PC-3 (cell line): ENCODE data around the gene AKR1C2. TPM values are rescaled to one million over a fixed set of nuclear protein-coding genes. Genes with fewer than 3 reads are reported as not detected.

Experiments
- ATAC-seq: fragments of 200-7000 bp; cut with Tn5 transposase; 2 replicates; pipeline ENCODE4 v1.9.1; 2020; ENCODE audit warnings: mild to moderate bottlenecking, moderate library complexity
- BruUV-seq: library from RNA; stranded (reverse); fragments of 400-500 nt; replicated peaks from 2 replicates; lab custom pipeline; 2021; lab: Mats Ljungman, UMichigan
- CTCF ChIA-PET: fragments of 300-600 bp; sonication (Branson Sonifier 250); formaldehyde crosslinking; loops from one replicate; lab custom pipeline; 2022; ENCODE audit warnings: antibody characterized with exemption; lab: Charles Lee
- POLR2A ChIA-PET: fragments of 300-600 bp; sonication (Branson Sonifier 250); formaldehyde crosslinking; loops from one replicate; lab custom pipeline; 2022; ENCODE audit warnings: antibody characterized with exemption; ENCODE audit not compliant: unreplicated experiment; lab: Charles Lee
- DNase-seq: peaks from one replicate; pipeline ENCODE4 v3.0.0-alpha.2; 2015
- H2AFZ ChIP-seq: fragments of 300-600 bp; sonication (generic); 2 replicates; pipeline ENCODE4 v1.6.0; 2016; ENCODE audit warnings: antibody characterized with exemption, low read length
- H3F3A ChIP-seq: fragments of 300-600 bp; sonication (generic); one replicate; pipeline ENCODE4 v1.6.0; 2017; ENCODE audit warnings: antibody characterized with exemption, low read length, control low read depth, mild to moderate bottlenecking; ENCODE audit not compliant: unreplicated experiment
- H3K27ac ChIP-seq: fragments of 300-600 bp; sonication (generic); 2 replicates; pipeline ENCODE4 v1.5.1; 2016; ENCODE audit warnings: mild to moderate bottlenecking, low read length
- H3K27me3 ChIP-seq: fragments of 300-600 bp; sonication (generic); 2 replicates; pipeline ENCODE4 v1.6.1; 2016; ENCODE audit warnings: low read length, mixed read lengths
- H3K36me3 ChIP-seq: fragments of 300-600 bp; sonication (generic); 2 replicates; pipeline ENCODE4 v1.6.1; 2016; ENCODE audit warnings: low read depth, mixed run types, low read length, mixed read lengths
- H3K4me1 ChIP-seq: fragments of 300-600 bp; sonication (generic); 2 replicates; pipeline ENCODE4 v1.5.1; 2016; ENCODE audit warnings: low read length; ENCODE audit not compliant: insufficient read depth
- H3K4me2 ChIP-seq: fragments of 300-600 bp; sonication (generic); 2 replicates; pipeline ENCODE4 v1.6.0; 2016; ENCODE audit warnings: low read length
- H3K4me3 ChIP-seq: fragments of 300-600 bp; sonication (generic); 2 replicates; pipeline ENCODE4 v1.5.1; 2016; ENCODE audit warnings: mild to moderate bottlenecking, low read length, mixed read lengths
- H3K79me2 ChIP-seq: fragments of 300-600 bp; sonication (generic); 2 replicates; pipeline ENCODE4 v1.6.1; 2017; ENCODE audit warnings: low read length, mixed read lengths
- H3K9ac ChIP-seq: fragments of 300-600 bp; sonication (generic); 2 replicates; pipeline ENCODE4 v1.6.0; 2016; ENCODE audit warnings: mild to moderate bottlenecking, low read length
- H3K9me2 ChIP-seq: fragments of 300-600 bp; sonication (generic); replicated peaks from 2 replicates; pipeline ENCODE4 v1.6.1; 2016; ENCODE audit warnings: mixed run types, low read length, mixed read lengths
- H3K9me3 ChIP-seq: fragments of 300-600 bp; sonication (generic); 2 replicates; pipeline ENCODE4 v1.6.1; 2016; ENCODE audit warnings: low read length, mixed read lengths
- H4K20me1 ChIP-seq: fragments of 300-600 bp; sonication (generic); 2 replicates; pipeline ENCODE4 v1.6.1; 2016; ENCODE audit warnings: low read length, mixed read lengths
- CTCF ChIP-seq: fragments of 300-600 bp; sonication (generic); conservative IDR thresholded peaks from 2 replicates; pipeline ENCODE4 v1.5.1; 2017; ENCODE audit warnings: antibody characterized with exemption, low read depth, mild to moderate bottlenecking, low read length
- EZH2 ChIP-seq: fragments of 300-600 bp; sonication (generic); IDR thresholded peaks from one replicate; pipeline ENCODE4 v1.6.1; 2017; ENCODE audit warnings: antibody characterized with exemption, mild to moderate bottlenecking, low read length; ENCODE audit not compliant: unreplicated experiment
- EZH2phosphoT487 ChIP-seq: fragments of 300-600 bp; sonication (generic); IDR thresholded peaks from 2 replicates; pipeline ENCODE4 v1.6.1; 2018; ENCODE audit warnings: mild to moderate bottlenecking, antibody characterized with exemption, low read length, borderline replicate concordance
- intact Hi-C: fragments of 100-400 bp; cut with micrococcal nuclease; formaldehyde crosslinking; loops from 2 replicates; pipeline ENCODE4 v1.9.0; 2023
- total RNA-seq: library from RNA; depleted of rRNA; stranded (reverse); fragments of >200 nt; gene quantifications from 2 replicates; pipeline ENCODE4 v1.2.3, GENCODE V29; 2014

Gene AKR1C2
- total RNA-seq, 1 experiment from 2014 or later = 0.66 TPM

- Histone ChIP-seq H3K4me2 (no peak overlapping the region), H3K9ac (no peak overlapping the region), H3K9me3 (no peaks in the 10 kb centered on the region), H3K9me2 (no peaks in the 10 kb centered on the region), H3K79me2 (no peaks in the 10 kb centered on the region), H3K27ac (no peak overlapping the region), H4K20me1 (no peaks in the 10 kb centered on the region), H3K36me3 (no peaks in the 10 kb centered on the region), H3K27me3 (no peaks in the 10 kb centered on the region), H3K4me3 (no peak overlapping the region), H3F3A (no peaks in the 10 kb centered on the region), H2AFZ (no peak overlapping the region), H3K4me1 (no peaks in the 10 kb centered on the region)
- ChIA-PET CTCF (interaction anchor here (0.6 kb wide), 1 partner anchor 12 kb away, joined by 4 read pairs; no protein-coding TSS in a partner anchor), POLR2A (no interaction called here)
- ATAC-seq = no peak
- intact Hi-C loops = no loop called here
- no TSS peak for BruUV-seq
- no peak for TF ChIP-seq EZH2phosphoT487
- no peak for TF ChIP-seq EZH2
- TF ChIP-seq CTCF = no peak
- no peak for DNase-seq
These were observed 32.9 kb upstream of the AKR1C2 start for GRCh38 chr10:5036511-5036910.

GRCh38 chr10:5035356-5035755, 31.7 kb upstream of the AKR1C2 start:
- ChIA-PET POLR2A (no interaction called here), CTCF (no interaction called here)
- Histone ChIP-seq H3K4me1 (no peaks in the 10 kb centered on the region), H2AFZ (no peak overlapping the region), H3K27me3 (no peaks in the 10 kb centered on the region), H4K20me1 (no peaks in the 10 kb centered on the region), H3F3A (no peaks in the 10 kb centered on the region), H3K9ac (no peak overlapping the region), H3K4me3 (no peak overlapping the region), H3K9me2 (no peaks in the 10 kb centered on the region), H3K79me2 (no peaks in the 10 kb centered on the region), H3K36me3 (no peaks in the 10 kb centered on the region), H3K9me3 (no peaks in the 10 kb centered on the region), H3K27ac (no peak overlapping the region), H3K4me2 (no peak overlapping the region)
- TF ChIP-seq EZH2phosphoT487 (no peak), CTCF (no peak), EZH2 (no peak)
- intact Hi-C loops = no loop called here
- BruUV-seq = no TSS peak
- ATAC-seq (no peak), DNase-seq (no peak)

GRCh38 chr10:5034588-5034987, 30.9 kb upstream of the AKR1C2 start:
- Histone ChIP-seq H3K9me3 (no peaks in the 10 kb centered on the region), H3K9ac (no peak overlapping the region), H3K4me2 (no peak overlapping the region), H3K4me1 (no peaks in the 10 kb centered on the region), H3K79me2 (no peaks in the 10 kb centered on the region), H3K4me3 (no peak overlapping the region), H2AFZ (no peak overlapping the region), H3K36me3 (no peaks in the 10 kb centered on the region), H3K27me3 (no peaks in the 10 kb centered on the region), H3K9me2 (no peaks in the 10 kb centered on the region), H3K27ac (no peak overlapping the region), H3F3A (no peaks in the 10 kb centered on the region), H4K20me1 (no peaks in the 10 kb centered on the region)
- intact Hi-C loops = no loop called here
- DNase-seq = no peak
- no peak for TF ChIP-seq CTCF
- TF ChIP-seq EZH2phosphoT487 = no peak
- no peak for TF ChIP-seq EZH2
- ATAC-seq = no peak
- ChIA-PET CTCF (no interaction called here), POLR2A (no interaction called here)
- BruUV-seq = no TSS peak
